HG03060 (cell line): ENCODE results near the gene ECI1.
"Not testable (repeated sequence)": the region's sequence is repeated elsewhere in the genome, so short reads cannot be mapped to it uniquely, and the experiment has no call there.

Experiments
- ATAC-seq: cut with Tn5 transposase; IDR thresholded peaks from one replicate; pipeline ENCODE4 v1.9.1; 2021; ENCODE audit warnings: low read depth, moderate number of reproducible peaks; ENCODE audit not compliant: unreplicated experiment

Gene ECI1

GRCh38 chr16:2280981-2281542 is 29.7 kb upstream of the ECI1 start:
- ATAC-seq: no peak

GRCh38 chr16:2280461-2280860 is 29.1 kb upstream of the ECI1 start:
- no peak for ATAC-seq

GRCh38 chr16:2278956-2279800 is 27.8 kb upstream of the ECI1 start:
- no peak for ATAC-seq

- ATAC-seq: no peak
Measured at GRCh38 chr16:2278272-2278608, 26.9 kb upstream of the ECI1 start.

- ATAC-seq: no peak
Measured at GRCh38 chr16:2277466-2278271, 26.3 kb upstream of the ECI1 start.

GRCh38 chr16:2276368-2277195 is 25.2 kb upstream of the ECI1 start:
- no peak for ATAC-seq

GRCh38 chr16:2275476-2276367 is 24.3 kb upstream of the ECI1 start:
- ATAC-seq: no peak

- no peak for ATAC-seq
Measured at GRCh38 chr16:2273931-2274330, 22.5 kb upstream of the ECI1 start.

GRCh38 chr16:2273484-2273883 is 22.1 kb upstream of the ECI1 start:
- ATAC-seq: no peak

- no peak for ATAC-seq
Measured at GRCh38 chr16:2271848-2272461, 20.6 kb upstream of the ECI1 start.

GRCh38 chr16:2270588-2271470 is 19.4 kb upstream of the ECI1 start:
- no peak for ATAC-seq

- no peak for ATAC-seq
Measured at GRCh38 chr16:2270070-2270462, 18.7 kb upstream of the ECI1 start.

GRCh38 chr16:2267913-2268666 is 16.7 kb upstream of the ECI1 start, which contains the start of gene RNPS1:
TSS of gene RNPS1 (minus strand) at chr16:2268126. CDS start at chr16:2264643, 3,483 bp downstream.
- peak; percentile 56 for ATAC-seq

GRCh38 chr16:2267505-2267912 is 16.1 kb upstream of the ECI1 start:
- peak; percentile 13 for ATAC-seq

GRCh38 chr16:2266887-2267286 is 15.5 kb upstream of the ECI1 start:
- ATAC-seq: not testable (repeated sequence)

GRCh38 chr16:2263026-2263425 is 11.6 kb upstream of the ECI1 start:
- not testable (repeated sequence) for ATAC-seq

GRCh38 chr16:2260250-2260649 is 8.9 kb upstream of the ECI1 start:
- no peak for ATAC-seq
